ENCODE data around the gene RAD1.
"Not testable (repeated sequence)": the region's sequence is repeated elsewhere in the genome, so short reads cannot be mapped to it uniquely, and the experiment has no call there.

The RAD1 gene

DNA sequence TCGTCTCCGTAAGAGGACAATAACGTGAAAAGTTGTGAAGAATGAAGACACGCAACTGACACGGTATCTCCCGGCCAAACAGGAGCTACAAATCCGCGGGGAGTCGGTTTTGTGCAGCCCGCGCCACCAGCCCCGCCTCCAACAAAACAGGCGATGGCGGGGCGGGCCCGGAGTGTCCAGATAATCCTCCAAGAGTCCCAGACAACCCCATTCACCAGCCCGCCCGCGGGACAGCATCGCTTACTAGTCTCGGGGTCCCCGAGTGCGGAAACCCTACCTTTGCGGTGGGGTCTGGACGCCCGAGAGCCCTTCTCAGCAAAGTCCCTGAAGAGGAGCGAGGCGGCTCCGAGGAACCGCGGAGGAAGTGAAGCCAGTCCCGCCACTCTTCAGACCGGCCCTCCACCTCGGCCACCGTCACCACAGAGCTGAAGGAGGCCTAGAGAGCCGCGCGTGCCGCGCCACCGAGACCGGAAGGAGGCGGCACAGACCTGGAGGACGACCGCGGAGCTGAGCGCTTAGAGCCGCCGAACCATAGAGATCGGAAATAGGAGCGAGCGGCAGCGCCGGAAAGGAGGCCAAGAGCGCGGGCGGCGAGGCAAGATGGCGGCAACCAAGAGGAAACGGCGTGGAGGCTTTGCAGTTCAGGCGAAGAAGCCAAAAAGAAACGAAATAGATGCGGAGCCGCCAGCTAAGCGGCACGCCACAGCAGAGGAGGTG is at the start of gene RAD1, which contains the start of gene BRIX1:
Gene RAD1 (minus strand): TSS at position 366 of the 717 bp plus-strand sequence. CDS start 612 bp downstream, outside the sequence.
Gene BRIX1 (plus strand): TSS at position 573 of the 717 bp plus-strand sequence. CDS start 28 bp downstream, at position 601.
- peak; percentile 97 for DNase-seq (ENCODE audit: low read depth)

DNA sequence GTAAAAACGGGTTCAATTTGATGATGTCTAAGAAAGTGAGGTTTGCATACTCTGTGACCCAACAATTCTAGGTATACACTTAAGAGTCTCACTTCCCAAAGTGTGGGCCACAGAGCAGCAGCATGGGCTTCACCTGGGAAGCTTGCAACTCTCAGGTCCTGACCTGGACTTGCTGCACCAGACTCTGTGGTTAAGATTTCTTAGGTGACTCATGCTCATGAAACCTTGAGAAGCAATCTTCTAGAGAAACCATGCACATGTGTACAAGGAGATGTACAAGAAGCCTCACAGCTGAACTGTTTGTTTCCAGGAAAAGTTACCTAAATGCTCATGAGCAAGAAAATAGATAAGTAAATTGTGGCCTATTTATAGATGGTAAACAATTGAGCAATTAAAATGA is 44.0 kb upstream of the RAD1 start:
- DNase-seq (ENCODE audit: low read depth) = peak; percentile 94

GRCh38 chr5:34957857-34958690 is 42.8 kb upstream of the RAD1 start:
- DNase-seq (ENCODE audit: low read depth) = peak; percentile 37

GRCh38 chr5:34957321-34957720 is 42.0 kb upstream of the RAD1 start:
- DNase-seq (ENCODE audit: low read depth) = peak; percentile 24

DNA sequence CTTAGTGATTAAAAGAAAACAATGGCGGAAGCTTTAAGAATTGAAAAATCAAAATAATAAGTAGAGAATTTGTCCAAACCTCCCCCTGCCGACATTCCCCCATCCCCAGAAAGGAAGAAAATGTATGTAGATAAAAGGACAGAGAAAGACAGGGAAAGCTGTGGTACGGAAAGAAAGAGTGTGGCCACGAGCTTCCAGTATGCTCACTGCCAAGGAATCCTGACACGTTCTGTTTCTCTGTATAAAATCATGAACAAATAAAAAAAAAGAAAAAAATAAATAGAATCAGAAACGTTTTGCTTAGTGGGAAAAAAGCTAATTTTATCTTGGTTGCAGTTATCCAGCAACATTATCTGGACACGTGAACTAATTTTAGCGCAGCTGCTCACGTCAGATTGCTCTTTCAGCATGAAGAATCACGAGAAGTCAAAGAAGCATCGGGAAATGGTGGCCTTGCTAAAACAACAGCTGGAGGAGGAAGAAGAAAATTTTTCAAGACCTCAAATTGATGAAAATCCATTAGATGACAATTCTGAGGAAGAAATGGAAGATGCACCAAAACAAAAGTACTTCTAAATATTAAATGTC is 29.2 kb upstream of the RAD1 start:
- DNase-seq (ENCODE audit: low read depth) = no peak

DNA sequence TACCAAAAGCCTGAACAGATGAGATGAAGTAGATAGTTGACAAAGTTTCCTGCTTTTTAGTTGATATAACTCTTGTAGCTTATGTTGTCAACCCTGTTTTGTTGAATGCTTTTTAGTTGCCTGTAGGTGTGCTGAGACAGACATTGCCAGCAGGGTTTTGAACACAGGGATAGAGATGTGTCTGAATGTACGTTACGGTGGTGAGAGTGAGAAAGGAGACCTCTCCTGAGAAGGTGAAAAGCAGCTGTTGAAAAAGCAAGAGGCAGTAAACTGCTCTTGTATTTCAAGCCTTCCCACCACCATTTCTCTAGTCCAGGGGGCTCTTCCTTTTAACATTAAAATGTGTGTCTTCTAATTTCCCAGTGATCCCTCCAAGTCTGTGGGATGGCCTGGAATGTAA is 28.7 kb upstream of the RAD1 start:
- no peak for DNase-seq (ENCODE audit: low read depth)

DNA sequence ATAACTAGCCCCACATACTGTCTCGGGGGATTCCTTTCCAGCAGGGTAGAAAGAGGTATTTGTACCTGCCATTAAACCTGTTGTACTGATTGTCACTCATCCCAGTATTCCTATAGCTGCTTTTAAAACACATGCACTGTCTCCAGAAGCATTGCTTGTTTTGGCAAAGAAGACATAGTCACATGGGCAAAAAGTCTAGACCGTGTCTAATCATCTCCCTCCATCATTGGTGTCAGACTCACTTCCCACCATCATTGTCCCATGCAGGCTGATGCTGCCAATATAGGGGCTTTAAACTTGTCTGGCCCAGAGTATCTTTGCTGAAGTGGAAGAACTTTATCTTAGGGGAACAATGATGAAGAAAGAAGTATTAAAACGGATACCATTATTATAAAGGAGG is 26.6 kb upstream of the RAD1 start:
- no peak for DNase-seq (ENCODE audit: low read depth)

- DNase-seq (ENCODE audit: low read depth) = no peak
Observed at GRCh38 chr5:34932947-34933346, 17.6 kb upstream of the RAD1 start.

DNA sequence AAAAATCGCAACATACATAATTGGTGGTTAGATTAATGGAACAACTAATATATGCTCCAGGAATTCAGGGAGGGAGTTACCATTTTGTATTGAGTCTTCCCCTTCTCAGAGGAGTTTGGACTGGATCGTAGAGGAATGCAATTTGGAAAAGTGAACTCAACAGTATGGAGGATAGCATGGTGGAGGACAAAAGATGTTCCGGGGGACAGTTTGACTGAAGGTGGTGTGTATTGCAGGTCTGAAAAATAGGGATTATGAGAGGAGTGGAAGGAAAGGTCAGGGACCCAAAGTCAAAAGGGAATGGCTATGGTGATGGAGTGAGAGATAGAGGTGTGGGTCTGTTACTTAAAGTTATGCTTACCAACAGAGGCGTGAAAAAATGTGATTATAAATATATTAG is 15.6 kb upstream of the RAD1 start:
- no peak for DNase-seq (ENCODE audit: low read depth)

DNA sequence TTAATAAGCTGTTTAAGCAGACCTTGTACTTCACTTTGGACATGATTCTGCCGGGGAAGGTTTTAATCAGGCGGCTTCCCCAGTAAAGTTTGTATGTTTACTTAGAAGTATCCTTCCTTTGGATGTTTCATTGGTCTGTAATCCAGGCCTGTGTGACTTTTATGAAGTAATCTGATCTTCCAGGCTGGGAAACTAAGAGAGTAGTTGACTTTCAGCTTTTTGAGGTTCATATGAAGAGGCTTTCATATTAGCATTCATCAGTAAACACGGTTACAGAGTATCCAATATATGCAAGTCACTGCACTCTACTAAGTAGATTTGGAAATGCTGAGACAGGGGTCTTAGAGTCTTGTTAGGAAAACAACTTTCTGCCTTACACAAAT is 15.1 kb upstream of the RAD1 start:
- peak; percentile 36 for DNase-seq (ENCODE audit: low read depth)

- DNase-seq (ENCODE audit: low read depth) = peak; percentile 56
Observed at GRCh38 chr5:34929720-34930461, 14.6 kb upstream of the RAD1 start.

GRCh38 chr5:34929134-34929719 is 13.9 kb upstream of the RAD1 start, which contains the start of gene DNAJC21:
Gene DNAJC21 (plus strand): TSS chr5:34929559. CDS start chr5:34929820, 261 bp downstream.
- DNase-seq (ENCODE audit: low read depth) = peak; percentile 93

- no peak for DNase-seq (ENCODE audit: low read depth)
Observed at GRCh38 chr5:34928267-34928666, 13.0 kb upstream of the RAD1 start.

DNA sequence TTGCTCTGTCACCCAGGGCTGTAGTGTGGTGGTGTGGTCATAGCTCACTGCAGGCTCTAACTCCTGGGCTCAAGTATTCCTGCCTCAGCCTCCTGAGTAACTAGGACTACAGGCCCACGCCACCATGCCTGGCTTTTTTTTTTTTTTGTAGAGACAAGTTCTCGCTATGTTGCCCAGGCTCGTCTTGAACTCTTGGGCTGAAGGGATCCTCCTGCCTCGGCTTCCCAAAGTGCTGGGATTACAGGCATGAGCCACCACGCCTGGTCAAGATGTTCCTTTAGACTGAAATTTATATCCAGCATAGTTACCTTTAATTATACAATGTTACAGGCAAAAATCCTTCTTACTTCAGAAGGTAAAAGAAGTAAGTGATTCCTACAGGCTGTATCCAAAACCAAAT is 12.5 kb upstream of the RAD1 start:
- no peak for DNase-seq (ENCODE audit: low read depth)

GRCh38 chr5:34926318-34926888 is 11.1 kb upstream of the RAD1 start:
- no peak for DNase-seq (ENCODE audit: low read depth)

DNA sequence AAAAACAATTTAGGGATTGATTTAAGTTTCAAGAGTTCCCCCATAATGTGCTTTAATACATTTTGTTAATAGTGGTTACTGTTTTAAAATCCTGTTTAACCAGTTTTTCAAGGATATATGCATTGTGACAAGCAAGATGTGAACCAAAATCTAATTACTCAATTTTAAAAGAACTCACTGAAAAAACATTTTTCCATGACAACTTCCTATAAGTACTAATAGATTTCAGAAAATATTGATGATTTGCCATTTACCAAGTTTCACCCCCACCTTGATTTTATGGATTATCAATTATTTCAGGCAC is 9.1 kb upstream of the RAD1 start:
- no peak for DNase-seq (ENCODE audit: low read depth)

GRCh38 chr5:34923694-34924461 is 8.6 kb upstream of the RAD1 start:
- peak; percentile 84 for DNase-seq (ENCODE audit: low read depth)

DNA sequence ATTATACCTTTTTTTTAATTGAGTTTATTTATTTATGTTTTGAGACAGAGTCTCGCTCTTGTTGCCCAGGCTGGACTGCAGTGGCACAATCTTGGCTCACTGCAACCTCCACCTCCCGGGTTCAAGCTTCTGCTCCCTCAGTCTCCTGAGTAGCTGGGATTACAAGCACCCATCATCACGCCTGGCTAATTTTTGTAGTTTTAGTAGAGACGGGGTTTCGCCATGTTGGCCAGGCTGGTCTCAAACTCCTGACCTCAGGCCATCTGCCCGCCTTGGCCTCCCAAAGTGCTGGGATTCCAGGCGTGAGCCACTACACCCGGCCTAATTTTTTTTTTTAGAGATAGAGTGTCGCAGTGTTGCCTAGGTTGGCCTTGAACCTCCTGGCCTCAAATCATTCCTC is 8.0 kb upstream of the RAD1 start:
- DNase-seq (ENCODE audit: low read depth) = not testable (repeated sequence)

DNA sequence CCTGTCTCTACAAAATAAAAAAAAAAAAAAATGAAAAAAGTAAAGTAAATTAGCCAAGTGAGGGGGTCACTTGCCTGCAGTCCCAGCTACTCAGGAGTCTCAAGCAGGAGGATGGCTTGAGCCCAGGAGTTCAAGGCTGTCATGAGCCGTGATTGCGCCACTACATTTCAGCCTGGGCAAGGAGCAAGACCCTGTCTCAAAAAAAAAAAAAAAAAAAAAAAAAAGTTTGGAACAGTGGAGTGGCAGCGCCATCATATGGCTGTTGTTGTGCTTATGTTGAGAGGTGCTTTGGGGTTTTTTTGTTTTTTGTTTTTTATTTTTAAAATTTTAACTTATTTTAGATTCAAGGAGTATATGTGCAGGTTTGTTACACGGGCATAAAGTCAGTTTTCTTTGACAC is 3.8 kb upstream of the RAD1 start:
- DNase-seq (ENCODE audit: low read depth) = no peak

DNA sequence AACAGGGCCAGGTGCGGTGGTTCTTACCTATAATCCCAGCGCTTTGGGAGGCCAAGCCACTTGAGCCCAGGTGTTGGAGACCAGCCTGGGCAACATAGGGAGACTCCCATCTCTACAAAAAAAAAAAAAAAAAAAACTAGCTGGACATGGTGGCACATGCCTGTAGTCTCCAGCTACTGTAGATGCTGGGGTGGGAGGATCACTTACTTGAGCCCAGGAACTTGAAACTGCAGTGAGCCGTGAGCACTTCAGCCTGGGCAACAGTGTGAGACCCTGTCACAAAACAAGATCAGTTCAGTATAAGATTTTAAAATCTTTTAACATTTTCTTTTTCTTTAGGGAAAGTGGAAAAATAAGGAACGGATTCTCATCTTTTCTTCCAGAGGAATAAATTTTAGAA is 2.7 kb upstream of the RAD1 start:
- DNase-seq (ENCODE audit: low read depth) = no peak

DNA sequence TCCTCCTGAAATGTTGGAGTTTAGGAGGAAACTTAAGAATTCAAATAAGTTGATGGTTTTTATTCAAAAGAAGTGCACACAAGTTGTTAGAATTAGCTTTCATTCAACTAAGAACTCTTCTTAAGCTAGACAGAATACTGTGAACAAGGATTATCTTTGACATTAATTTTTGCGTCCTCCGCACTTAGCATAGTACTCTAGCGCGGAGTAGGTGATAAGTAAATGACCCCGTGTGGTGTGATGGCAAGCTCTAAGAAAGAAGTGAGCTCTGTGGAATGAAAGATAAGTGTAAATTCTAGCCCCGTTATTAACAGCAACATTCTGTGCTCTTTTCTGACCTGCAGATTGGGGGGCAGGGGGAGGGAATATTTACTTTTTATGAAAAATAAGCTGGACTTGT is 1.2 kb upstream of the RAD1 start:
- no peak for DNase-seq (ENCODE audit: low read depth)

Data from amniotic epithelial cell (primary cell).